ENCODE data around the gene LACTBL1.

- TF ChIP-seq YY1 (IDR thresholded peaks at IDR 0.05; ENCODE audit: insufficient read depth, insufficient read length) (no peak), ZNF274 (IDR thresholded peaks at IDR 0.05; ENCODE audit: low read depth, low read length) (no peak), SUZ12 (IDR thresholded peaks at IDR 0.05; ENCODE audit: extremely low read depth, insufficient read depth, insufficient read length) (no peak)
Observed at GRCh38 chr1:22917989-22918388, 54.7 kb downstream of the LACTBL1 start.

Measured in NT2/D1 (cell line).